OCI-LY3 (cell line): ENCODE data around the gene C5.

ENCODE experiments used
- EZH2phosphoT487 ChIP-seq: fragments of 200-600 bp; shearing (Covaris generic); IDR thresholded peaks from 2 replicates; pipeline ENCODE4 v1.6.1; 2018; ENCODE audit warnings: antibody characterized with exemption, mixed run types, low read depth
- TF ChIP-seq, protein P1 (sequence below): fragments of 200-600, 300-600 bp; sonication (generic); IDR thresholded peaks from 2 replicates; pipeline ENCODE4 v1.5.1; 2014; ENCODE audit warnings: antibody characterized with exemption, low read length, low read depth

DNA sequence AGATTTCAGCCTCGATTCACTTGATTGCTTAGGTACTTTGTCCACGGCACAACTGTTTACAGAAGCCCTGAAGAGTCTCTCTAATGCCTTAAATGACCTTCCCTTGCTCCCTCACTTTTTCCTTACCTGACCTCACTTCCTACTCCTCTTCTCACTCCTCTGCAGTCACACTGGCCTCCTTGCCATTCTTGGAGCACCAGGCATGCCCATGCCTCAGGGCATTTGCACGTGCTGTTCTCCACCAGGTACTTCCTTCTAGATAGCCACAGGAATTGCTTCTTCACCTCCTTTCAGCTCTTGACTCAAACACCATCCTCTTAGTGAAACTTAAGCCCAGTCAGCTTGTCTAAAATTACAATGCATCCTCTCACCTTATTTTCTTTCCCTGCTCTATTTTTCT is 71.1 kb downstream of the C5 start:
- TF ChIP-seq, protein P1, sequence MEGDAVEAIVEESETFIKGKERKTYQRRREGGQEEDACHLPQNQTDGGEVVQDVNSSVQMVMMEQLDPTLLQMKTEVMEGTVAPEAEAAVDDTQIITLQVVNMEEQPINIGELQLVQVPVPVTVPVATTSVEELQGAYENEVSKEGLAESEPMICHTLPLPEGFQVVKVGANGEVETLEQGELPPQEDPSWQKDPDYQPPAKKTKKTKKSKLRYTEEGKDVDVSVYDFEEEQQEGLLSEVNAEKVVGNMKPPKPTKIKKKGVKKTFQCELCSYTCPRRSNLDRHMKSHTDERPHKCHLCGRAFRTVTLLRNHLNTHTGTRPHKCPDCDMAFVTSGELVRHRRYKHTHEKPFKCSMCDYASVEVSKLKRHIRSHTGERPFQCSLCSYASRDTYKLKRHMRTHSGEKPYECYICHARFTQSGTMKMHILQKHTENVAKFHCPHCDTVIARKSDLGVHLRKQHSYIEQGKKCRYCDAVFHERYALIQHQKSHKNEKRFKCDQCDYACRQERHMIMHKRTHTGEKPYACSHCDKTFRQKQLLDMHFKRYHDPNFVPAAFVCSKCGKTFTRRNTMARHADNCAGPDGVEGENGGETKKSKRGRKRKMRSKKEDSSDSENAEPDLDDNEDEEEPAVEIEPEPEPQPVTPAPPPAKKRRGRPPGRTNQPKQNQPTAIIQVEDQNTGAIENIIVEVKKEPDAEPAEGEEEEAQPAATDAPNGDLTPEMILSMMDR = no peak
- no peak for TF ChIP-seq EZH2phosphoT487
